AG04449 (cell line): ENCODE data around the gene IL1R2.
A peak's percentile ranks its signal among the peaks of the same experiment; 100 is the strongest.

ENCODE experiments used
- CTCF ChIA-PET: fragments of 350-600 bp; formaldehyde crosslinking; extraction: SDS; loops from one replicate; lab custom pipeline; 2021; ENCODE audit warnings: antibody characterized with exemption; lab: Yijun Ruan, JAX
- POLR2A ChIA-PET: fragments of 400-600, 350-600 bp; formaldehyde crosslinking; extraction: SDS; loops from one replicate; lab custom pipeline; 2020; ENCODE audit warnings: antibody characterized with exemption, inconsistent platforms; lab: Yijun Ruan, JAX
- DNase-seq: peaks from one replicate; pipeline ENCODE4 v3.0.0-alpha.2; 2010; ENCODE audit warnings: low read depth, low spot score
- H3K4me3 ChIP-seq: 2 replicates; pipeline ENCODE4 v1.5.1; 2011; ENCODE audit warnings: low read depth, mild to moderate bottlenecking, control low read depth, low read length
- CTCF ChIP-seq: IDR thresholded peaks from one replicate; pipeline ENCODE4 v1.5.1; 2011; ENCODE audit warnings: mild to moderate bottlenecking, moderate library complexity, low read length, control low read depth, inconsistent platforms; ENCODE audit not compliant: insufficient read depth; ENCODE audit errors: missing control alignments

IL1R2 gene

GRCh38 chr2:101961338-101962191 lies 30.2 kb upstream of the IL1R2 start:
- TF ChIP-seq CTCF = no peak
- peak; percentile 41 for DNase-seq
- ChIA-PET CTCF (interaction anchor here (1.1 kb wide), 1 partner anchor 653 kb away, joined by 3 read pairs; no protein-coding TSS in a partner anchor), POLR2A (no interaction called here)
- no peak overlapping the region for H3K4me3 ChIP-seq

GRCh38 chr2:101962309-101962708 lies 29.5 kb upstream of the IL1R2 start:
- ChIA-PET POLR2A (no interaction called here), CTCF (no interaction called here)
- no peak for TF ChIP-seq CTCF
- no peak for DNase-seq
- H3K4me3 ChIP-seq = no peak overlapping the region

GRCh38 chr2:101963198-101963597 lies 28.6 kb upstream of the IL1R2 start:
- POLR2A ChIA-PET = no interaction called here
- CTCF ChIA-PET = interaction anchor here (0.7 to 1.1 kb wide), 3 partner anchors 57 to 277 kb away, joined by 3 read pairs; no protein-coding TSS in a partner anchor

GRCh38 chr2:101967826-101968513 lies 23.8 kb upstream of the IL1R2 start:
- ChIA-PET POLR2A (no interaction called here), CTCF (interaction anchor here (1.0 kb wide), 2 partner anchors 10 to 84 kb away, joined by 3 read pairs; no protein-coding TSS in a partner anchor)
- no peak for TF ChIP-seq CTCF
- no peak overlapping the region for H3K4me3 ChIP-seq
- DNase-seq = no peak

More at GRCh38 chr2:101963198-101963597, 28.6 kb upstream of the IL1R2 start:
- no peak overlapping the region for H3K4me3 ChIP-seq
- no peak for DNase-seq
- TF ChIP-seq CTCF = no peak

- TF ChIP-seq CTCF = no peak
- no peak for DNase-seq
- POLR2A ChIA-PET = no interaction called here
- H3K4me3 ChIP-seq = no peak overlapping the region
- CTCF ChIA-PET = no interaction called here
These were observed 22.0 kb upstream of the IL1R2 start for GRCh38 chr2:101969723-101970122.

- TF ChIP-seq CTCF = no peak
- no peak overlapping the region for H3K4me3 ChIP-seq
- no peak for DNase-seq
- CTCF ChIA-PET = interaction anchor here (1.0 kb wide), 1 partner anchor 269 kb away, joined by 5 read pairs; no protein-coding TSS in a partner anchor
- POLR2A ChIA-PET = no interaction called here
These were observed 20.9 kb upstream of the IL1R2 start for GRCh38 chr2:101970901-101971300.
